ENCODE measurements around the gene RAB4A. TPM values are rescaled to one million over a fixed set of nuclear protein-coding genes. Genes with fewer than 3 reads are reported as not detected.
A peak's percentile ranks its signal among the peaks of the same experiment; 100 is the strongest.

Gene RAB4A
- total and polyA plus RNA-seq, 2 of the 8 experiments (the other 6 are each of a cell fraction or from before 2014, with no cell fraction given), result 13.3 to 68.8 TPM

- Histone ChIP-seq H4K8ac (ENCODE audit: extremely low read depth, insufficient read depth, low read length) (no peak overlapping the region), H3K14ac (ENCODE audit: insufficient read length) (no peak overlapping the region), H3K18ac (ENCODE audit: extremely low read depth, low read length) (peak overlapping the region; percentile 48; the same call in 1 of the 2 replicates), H4K20me1 (replicated peaks in 1 of 2; ENCODE audit: control insufficient read depth in 1 of 2, insufficient read depth in 2 of 2, low read length in 2 of 2) (no peaks in the 10 kb centered on the region), H3K56ac (replicated peaks; ENCODE audit: insufficient read length, low read depth, low read length) (no peak overlapping the region), H2BK20ac (ENCODE audit: low read length) (no peak overlapping the region; the same call in 1 of the 2 replicates), H2AFZ (ENCODE audit: low read length) (no peak overlapping the region), H2AK5ac (ENCODE audit: low read depth, low read length) (no peak overlapping the region), H4K5ac (ENCODE audit: insufficient read length, low read depth, low read length) (no peak overlapping the region), H3K36me3 (ENCODE audit: control insufficient read depth in 2 of 4, insufficient read depth in 4 of 4, low read length in 3 of 4) (no peaks in the 10 kb centered on the region), H3K4me2 (ENCODE audit: insufficient read depth in 1 of 2, low read depth in 2 of 2, low read length in 2 of 2) (no peak overlapping the region), H3K27ac (ENCODE audit: low read depth, low read length) (no peak overlapping the region), H2BK5ac (ENCODE audit: low read depth, low read length) (peak overlapping the region; percentile 12; the same call in 1 of the 2 replicates), H3K27me3 (replicated peaks in 1 of 4; ENCODE audit: control insufficient read depth in 3 of 4, extremely low read depth in 1 of 4, insufficient read depth in 3 of 4, low read length in 3 of 4) (no peaks in the 10 kb centered on the region), H3K4me1 (replicated peaks in 1 of 4; ENCODE audit: control insufficient read depth in 3 of 4, insufficient read depth in 4 of 4, low read length in 3 of 4) (peaks cover 14 to 28% (median 18%) of the 10 kb centered on the region in 4 experiments), H3K4me3 (ENCODE audit: extremely low read depth in 1 of 4, insufficient read depth in 2 of 4, low read depth in 3 of 4, low read length in 4 of 4) (no peak overlapping the region), H2BK12ac (ENCODE audit: low read depth, low read length) (peak overlapping the region; percentile 44; the same call in 1 of the 2 replicates), H3K9me3 (ENCODE audit: insufficient read depth in 2 of 2, low read depth in 1 of 2, low read length in 1 of 2) (no peaks in the 10 kb centered on the region), H4K91ac (replicated peaks; ENCODE audit: insufficient read length, low read length) (peak overlapping the region; percentile 62), H2BK15ac (ENCODE audit: low read length) (peak overlapping the region; percentile 77; the same call in 1 of the 2 replicates), H2BK120ac (replicated peaks; ENCODE audit: low read depth, low read length) (no peak overlapping the region), H3K79me2 (ENCODE audit: control insufficient read depth in 1 of 2, insufficient read depth in 2 of 2, low read length in 2 of 2) (no peaks in the 10 kb centered on the region), H3K23ac (ENCODE audit: insufficient read length) (no peak overlapping the region), H3K79me1 (ENCODE audit: low read depth, low read length) (no peaks in the 10 kb centered on the region), H3K4ac (replicated peaks; ENCODE audit: insufficient read length, low read depth, low read length) (no peak overlapping the region), H3K23me2 (ENCODE audit: low read depth, low read length) (peaks cover 3% of the 10 kb centered on the region), H3K9ac (replicated peaks in 1 of 4; ENCODE audit: extremely low read depth in 1 of 4, low read depth in 3 of 4, low read length in 3 of 4) (no peak overlapping the region)
- POLR2A ChIA-PET (ENCODE audit: partially characterized antibody), result no interaction called here
- peak in 1 of 2 experiments; percentile 43 for DNase-seq (ENCODE audit: low read depth in 1 of 2, low spot score in 2 of 2)
- CTCF ChIA-PET (ENCODE audit: partially characterized antibody), result interaction anchor here (0.6 to 5.7 kb wide), 8 partner anchors 18 to 561 kb away, joined by 3 to 42 read pairs (median 10); no protein-coding TSS in a partner anchor
- WGBS, 2 experiments (ENCODE audit: extremely low coverage in 1 of 2, insufficient coverage in 1 of 2, insufficient read length in 1 of 2, insufficient replicate concordance in 2 of 2, low coverage in 1 of 2, low lambda C conversion rate in 2 of 2, missing lambda C conversion rate in 1 of 2), result 94% methylated on average over 6 of the region's 7 CpGs; no CpG with 5 or more reads in 1 of the 2 experiments
- TF ChIP-seq TAF1 (IDR thresholded peaks at IDR 0.05; ENCODE audit: low read depth, low read length) (no peak), POLR2A (IDR thresholded peaks at IDR 0.05; ENCODE audit: control extremely low read depth in 1 of 2, low read depth in 2 of 2, low read length in 2 of 2) (no peak), SP1 (IDR thresholded peaks at IDR 0.05; ENCODE audit: low read depth, low read length) (no peak), EP300 (IDR thresholded peaks at IDR 0.05; ENCODE audit: borderline replicate concordance in 1 of 2, low read depth in 2 of 2, low read length in 2 of 2) (no peak), CHD2 (IDR thresholded peaks at IDR 0.05; ENCODE audit: low read length) (no peak), TEAD4 (IDR thresholded peaks at IDR 0.05; ENCODE audit: low read depth, low read length) (no peak), CBX8 (IDR thresholded peaks at IDR 0.05; ENCODE audit: borderline replicate concordance, low read depth, low read length) (no peak), CEBPB (IDR thresholded peaks at IDR 0.05; ENCODE audit: low read depth, low read length) (no peak), CTBP2 (IDR thresholded peaks at IDR 0.05; ENCODE audit: borderline replicate concordance, insufficient read depth, insufficient read length, low read length) (no peak), RXRA (IDR thresholded peaks at IDR 0.05; ENCODE audit: insufficient read depth, low read depth, low read length) (no peak), ASH2L (IDR thresholded peaks at IDR 0.05; ENCODE audit: low read length) (no peak), KDM5A (IDR thresholded peaks at IDR 0.05; ENCODE audit: low read length) (no peak), GABPA (IDR thresholded peaks at IDR 0.05; ENCODE audit: borderline replicate concordance, insufficient read depth, low read length) (no peak), MAX (IDR thresholded peaks at IDR 0.05) (no peak)
- no peak for FAIRE-seq
These were observed 45.6 kb upstream of the RAB4A start for GRCh38 chr1:229225331-229225782.
